Measurements from ENCODE around the gene EPHB2.

The EPHB2 gene

DNA sequence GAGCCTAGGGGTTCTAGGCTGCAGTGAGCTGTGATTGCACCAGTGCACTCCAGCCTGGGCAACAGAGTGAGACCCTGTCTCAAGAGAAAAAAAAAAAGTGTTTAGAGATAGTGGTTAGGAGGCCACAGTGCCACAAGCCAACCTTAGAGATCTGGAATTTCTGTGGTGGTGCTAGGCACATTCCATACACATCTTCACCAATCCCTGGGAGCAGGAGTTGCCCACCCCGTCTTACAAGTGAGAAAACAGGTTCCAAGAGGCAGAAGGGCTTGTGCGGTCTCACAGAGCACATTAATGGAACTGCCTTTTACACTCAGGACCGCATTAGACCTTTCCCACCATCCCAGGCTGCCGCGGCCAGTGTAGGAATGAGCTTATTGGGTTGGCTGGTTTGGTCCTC lies 93.2 kb downstream of the EPHB2 start:
- no peak for DNase-seq (ENCODE audit: low read depth)

GRCh38 chr1:22804406-22804805 lies 93.8 kb downstream of the EPHB2 start:
- DNase-seq (ENCODE audit: low read depth) = no peak

DNA sequence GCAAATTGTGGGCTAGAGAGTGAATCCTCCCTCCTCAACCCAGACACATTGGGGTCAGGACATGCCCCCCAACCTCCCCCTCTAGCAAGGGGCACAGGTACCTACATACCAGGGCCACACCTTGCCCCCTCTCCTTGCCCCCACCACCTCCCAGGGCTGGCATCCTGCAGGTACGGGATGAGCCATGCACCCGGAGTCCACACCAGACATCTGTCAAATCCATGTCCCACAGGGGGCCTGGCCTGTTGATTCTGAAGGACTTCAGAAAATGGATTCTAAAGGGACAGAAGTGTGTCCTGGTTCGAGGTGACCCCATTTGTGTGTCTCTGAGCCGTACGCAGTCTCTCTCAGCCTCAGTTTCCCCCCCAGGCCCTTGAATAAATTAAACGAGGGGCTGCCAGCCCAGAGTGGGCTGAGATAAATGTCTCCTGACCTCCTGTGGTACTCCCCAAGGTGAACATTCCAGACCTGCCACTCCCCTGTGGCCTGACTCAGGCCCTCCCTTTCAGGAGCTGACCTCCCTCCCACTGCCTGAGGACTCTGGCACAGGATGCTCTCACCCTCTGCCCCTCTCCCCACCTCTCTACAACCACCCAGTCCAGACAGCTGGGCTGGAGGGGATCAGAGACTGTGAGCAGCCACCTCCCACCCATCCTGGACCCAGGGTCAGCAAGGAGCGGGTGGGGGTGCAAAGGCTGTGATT lies 94.5 kb downstream of the EPHB2 start:
- DNase-seq (ENCODE audit: low read depth) = no peak

GRCh38 chr1:22805672-22806038 lies 95.0 kb downstream of the EPHB2 start:
- DNase-seq (ENCODE audit: low read depth) = no peak

GRCh38 chr1:22806584-22806983 lies 95.9 kb downstream of the EPHB2 start:
- no peak for DNase-seq (ENCODE audit: low read depth)

GRCh38 chr1:22807340-22807739 lies 96.7 kb downstream of the EPHB2 start:
- DNase-seq (ENCODE audit: low read depth) = no peak

GRCh38 chr1:22808186-22808675 lies 97.6 kb downstream of the EPHB2 start:
- DNase-seq (ENCODE audit: low read depth) = no peak

- DNase-seq (ENCODE audit: low read depth) = no peak
Observed at GRCh38 chr1:22808676-22809483, 98.2 kb downstream of the EPHB2 start.

DNA sequence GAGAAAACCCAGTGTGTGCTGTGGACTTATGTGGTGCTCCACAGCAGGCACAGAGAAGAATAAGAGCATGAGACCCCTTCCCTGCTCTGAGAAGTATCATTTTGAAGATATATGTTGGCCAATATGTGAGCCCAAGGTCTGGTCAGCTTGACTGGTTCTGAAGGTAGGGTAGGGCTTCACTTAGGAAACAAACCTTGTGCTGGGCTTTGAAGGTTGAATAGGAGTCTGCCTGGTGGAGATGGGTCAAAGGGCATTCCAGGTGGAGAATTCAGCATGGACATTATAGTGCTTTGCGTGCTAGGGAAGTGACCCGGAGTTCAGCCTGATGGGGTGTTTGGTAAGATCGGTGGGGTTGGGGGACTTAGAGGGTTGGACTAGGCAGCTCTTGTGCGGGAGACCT lies 99.1 kb downstream of the EPHB2 start:
- no peak for DNase-seq (ENCODE audit: low read depth)

- no peak for DNase-seq (ENCODE audit: low read depth)
Observed at GRCh38 chr1:22810378-22810777, 99.7 kb downstream of the EPHB2 start.

DNA sequence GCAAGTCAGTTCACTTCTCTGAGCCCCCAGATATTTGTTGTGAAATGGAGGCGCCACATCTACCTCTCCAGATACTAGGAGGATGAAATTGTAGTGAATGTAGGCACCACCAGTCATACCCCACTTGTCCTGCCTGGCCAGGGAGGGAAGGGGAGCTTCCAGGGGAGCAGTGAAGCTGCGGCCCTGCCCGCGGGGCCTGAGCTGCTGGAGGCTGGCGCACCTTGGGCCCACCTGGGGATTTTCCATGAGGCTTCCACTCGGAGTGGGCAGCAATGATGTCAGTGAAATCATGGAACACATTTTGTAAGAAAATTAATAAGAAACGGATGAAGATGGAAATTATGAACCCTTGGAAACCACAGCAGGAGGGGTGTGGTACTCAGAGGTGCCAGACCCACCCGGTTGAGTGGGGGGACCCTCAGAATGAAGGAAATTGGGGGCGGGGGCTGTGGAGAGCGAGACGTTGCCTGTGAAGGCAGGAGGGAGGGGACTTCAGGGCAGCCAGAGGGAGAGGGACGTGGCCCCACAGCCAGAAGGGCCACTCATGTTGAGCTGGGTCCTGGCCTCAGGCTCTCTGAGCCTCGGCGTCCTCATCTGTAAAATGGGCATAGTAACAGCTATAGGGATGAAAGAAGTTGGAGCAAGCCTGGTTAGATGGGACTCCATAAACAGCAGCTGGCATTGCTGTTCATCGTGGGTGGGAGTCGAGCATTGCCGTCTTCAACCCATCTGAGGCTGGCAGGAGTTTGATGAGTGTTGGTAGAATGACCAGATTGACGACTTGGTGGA lies 101.6 kb downstream of the EPHB2 start:
- no peak for DNase-seq (ENCODE audit: low read depth)

GRCh38 chr1:22812993-22813790 lies 102.6 kb downstream of the EPHB2 start:
- DNase-seq (ENCODE audit: low read depth) = no peak

GRCh38 chr1:22814176-22815042 lies 103.8 kb downstream of the EPHB2 start:
- DNase-seq (ENCODE audit: low read depth) = no peak

DNA sequence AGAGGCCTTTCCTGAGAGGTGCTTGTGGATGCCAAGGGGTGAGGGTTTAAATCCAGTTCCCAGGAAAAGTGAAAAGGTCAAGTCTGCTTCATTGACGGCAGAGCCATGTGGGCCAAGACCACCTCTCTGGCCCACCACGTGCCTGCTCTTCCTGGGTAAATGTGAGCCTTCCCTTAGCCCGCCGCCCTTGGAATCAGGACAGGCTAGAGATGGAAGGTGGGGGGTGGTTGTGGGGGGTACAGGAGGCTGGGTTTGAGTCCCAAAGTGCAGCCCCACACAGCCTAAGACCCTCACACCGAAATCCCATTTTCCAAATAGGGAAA lies 104.4 kb downstream of the EPHB2 start:
- no peak for DNase-seq (ENCODE audit: low read depth)

DNA sequence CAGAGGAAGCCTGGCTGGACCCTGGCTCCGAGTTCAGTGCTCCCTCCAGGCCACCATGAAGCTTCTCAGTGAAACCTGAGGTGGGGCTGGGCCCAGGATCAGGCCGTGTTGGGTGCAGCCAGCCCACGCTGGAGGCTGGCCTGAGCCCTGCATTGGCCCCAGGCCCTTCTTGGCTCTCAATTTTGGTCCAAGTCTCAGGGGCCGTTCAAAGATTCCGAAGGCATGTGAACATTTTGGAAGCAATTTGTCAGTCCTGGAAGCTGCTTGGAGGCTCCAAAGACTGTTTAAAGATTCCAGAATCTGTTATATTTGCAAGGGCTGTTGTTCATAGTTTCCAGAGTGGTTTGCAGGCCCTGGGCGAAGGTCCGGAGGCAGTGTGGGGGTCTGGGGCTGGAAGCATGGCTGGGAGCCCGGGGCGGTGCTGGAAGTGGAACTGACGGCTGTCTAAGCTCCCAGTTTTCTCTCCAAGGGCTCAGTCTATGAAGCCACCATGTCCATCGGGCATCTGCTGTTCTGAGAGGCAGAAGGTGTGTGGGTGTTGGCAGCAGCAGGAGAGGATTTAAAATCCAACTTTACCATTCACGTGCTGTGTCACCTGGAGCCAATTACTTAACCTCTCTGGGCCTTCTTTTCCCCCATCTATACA lies 104.9 kb downstream of the EPHB2 start:
- no peak for DNase-seq (ENCODE audit: low read depth)

GRCh38 chr1:22816067-22816775 lies 105.6 kb downstream of the EPHB2 start:
- no peak for DNase-seq (ENCODE audit: low read depth)

- DNase-seq (ENCODE audit: low read depth) = no peak
Observed at GRCh38 chr1:22816803-22817202, 106.2 kb downstream of the EPHB2 start.

DNA sequence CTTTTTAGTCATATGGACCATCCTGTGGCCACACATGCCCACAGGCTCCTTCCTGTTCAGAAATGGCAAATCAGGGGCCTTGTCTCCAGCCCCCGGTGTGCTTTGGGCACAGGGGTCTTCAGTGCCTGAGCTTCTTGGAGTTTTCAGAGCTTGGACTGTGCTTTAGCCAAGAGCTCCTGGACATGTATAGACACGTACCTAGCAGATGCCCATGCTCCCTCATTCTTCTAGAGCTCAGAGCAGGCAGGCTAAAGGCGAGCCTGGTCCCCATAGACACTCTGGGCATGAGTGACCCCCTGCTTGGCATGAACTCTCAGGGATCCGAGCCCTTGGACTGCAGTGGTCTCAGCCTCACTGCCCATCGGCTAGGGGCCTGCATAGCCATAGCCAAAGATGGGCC lies 106.8 kb downstream of the EPHB2 start:
- DNase-seq (ENCODE audit: low read depth) = no peak

DNA sequence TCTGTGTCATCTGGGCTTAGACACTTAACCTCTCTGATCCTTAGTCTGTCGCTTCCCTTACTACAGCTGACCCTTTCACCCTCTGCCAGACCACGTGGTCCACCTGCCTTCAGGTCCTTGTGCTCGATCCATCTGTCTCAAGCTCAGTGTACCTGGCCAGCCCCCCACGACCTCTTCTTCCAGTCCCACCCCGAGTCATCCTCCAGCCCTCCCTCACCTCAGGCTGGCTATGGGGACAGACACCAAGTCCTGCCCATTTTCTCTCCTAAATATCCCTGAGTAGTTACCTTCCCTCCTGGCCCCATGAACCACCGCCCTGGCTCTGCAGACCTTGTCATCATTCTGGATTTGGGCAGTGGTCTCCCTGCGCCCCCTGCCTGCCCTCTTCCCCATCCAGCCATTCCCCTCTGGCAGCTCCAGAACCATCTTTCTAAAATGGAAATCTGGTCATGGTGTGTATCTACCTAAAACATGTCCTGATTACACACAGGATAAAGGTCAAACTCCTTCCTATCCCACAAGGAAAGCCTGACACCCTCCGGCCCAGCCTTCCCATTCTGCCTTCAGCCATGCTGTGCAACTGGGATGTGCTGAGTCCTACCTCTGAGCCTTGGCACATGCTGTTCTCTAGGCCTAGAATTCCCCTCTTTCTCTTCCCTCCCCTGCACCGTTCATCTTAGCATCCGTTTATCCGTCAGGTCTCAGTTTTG lies 107.6 kb downstream of the EPHB2 start:
- DNase-seq (ENCODE audit: low read depth) = no peak
